ENCODE results near the gene PPFIA3. TPM values are rescaled to one million over a fixed set of nuclear protein-coding genes. Genes with fewer than 3 reads are reported as not detected.

The PPFIA3 gene
- polyA plus RNA-seq, 1 experiment: 0.63 TPM

GRCh38 chr19:49106648-49107135 is 12.7 kb upstream of the PPFIA3 start:
- ChIA-PET POLR2A (interaction anchor here (0.6 kb wide), 1 partner anchor 91 kb away, joined by 3 read pairs; no protein-coding TSS in a partner anchor), CTCF (interaction anchor here (0.9 to 1.9 kb wide), 4 partner anchors 9 to 101 kb away, joined by 3 to 13 read pairs (median 4); no protein-coding TSS in a partner anchor)
- DNase-seq (ENCODE audit: low read depth, low spot score): no peak
- Histone ChIP-seq H3K4me3 (ENCODE audit: low read depth, low read length) (no peak overlapping the region), H3K27me3 (ENCODE audit: control insufficient read depth, insufficient read depth, low read length) (no peaks in the 10 kb centered on the region), H3K9me3 (ENCODE audit: control insufficient read depth, insufficient read depth, low read length) (no peaks in the 10 kb centered on the region), H3K27ac (ENCODE audit: low read depth, low read length) (no peak overlapping the region)
- TF ChIP-seq CTCF (IDR thresholded peaks at IDR 0.05; ENCODE audit: low read depth, low read length): peak; percentile 78

- no peak for TF ChIP-seq CTCF (IDR thresholded peaks at IDR 0.05; ENCODE audit: low read depth, low read length)
- no peak for DNase-seq (ENCODE audit: low read depth, low spot score)
- ChIA-PET CTCF (interaction anchor here (1.0 to 1.4 kb wide), 2 partner anchors 10 to 13 kb away, joined by 4 to 5 read pairs; no protein-coding TSS in a partner anchor), POLR2A (no interaction called here)
- Histone ChIP-seq H3K27ac (ENCODE audit: low read depth, low read length) (no peak overlapping the region), H3K27me3 (ENCODE audit: control insufficient read depth, insufficient read depth, low read length) (no peaks in the 10 kb centered on the region), H3K4me3 (ENCODE audit: low read depth, low read length) (no peak overlapping the region), H3K9me3 (ENCODE audit: control insufficient read depth, insufficient read depth, low read length) (no peaks in the 10 kb centered on the region)
These were observed 11.5 kb upstream of the PPFIA3 start for GRCh38 chr19:49107625-49108459.

- no peak for DNase-seq (ENCODE audit: low read depth, low spot score)
- Histone ChIP-seq H3K27ac (ENCODE audit: low read depth, low read length) (no peak overlapping the region), H3K4me3 (ENCODE audit: low read depth, low read length) (no peak overlapping the region), H3K27me3 (ENCODE audit: control insufficient read depth, insufficient read depth, low read length) (no peaks in the 10 kb centered on the region), H3K9me3 (ENCODE audit: control insufficient read depth, insufficient read depth, low read length) (no peaks in the 10 kb centered on the region)
- TF ChIP-seq CTCF (IDR thresholded peaks at IDR 0.05; ENCODE audit: low read depth, low read length): no peak
- POLR2A ChIA-PET: interaction anchor here (0.6 kb wide), 2 partner anchors 157 to 399 kb away, joined by 3 read pairs; no protein-coding TSS in a partner anchor
- CTCF ChIA-PET: interaction anchor here (0.6 to 1.4 kb wide), 2 partner anchors 12 to 18 kb away, joined by 4 to 5 read pairs; no protein-coding TSS in a partner anchor
These were observed 10.3 kb upstream of the PPFIA3 start for GRCh38 chr19:49109051-49109450.

GRCh38 chr19:49109569-49110233 is 9.6 kb upstream of the PPFIA3 start:
- H3K27me3 ChIP-seq (ENCODE audit: control insufficient read depth, insufficient read depth, low read length): no peaks in the 10 kb centered on the region
- POLR2A ChIA-PET: interaction anchor here (0.6 kb wide), 2 partner anchors 22 to 156 kb away, joined by 3 read pairs; no protein-coding TSS in a partner anchor
- DNase-seq (ENCODE audit: low read depth, low spot score): no peak
- no peaks in the 10 kb centered on the region for H3K9me3 ChIP-seq (ENCODE audit: control insufficient read depth, insufficient read depth, low read length)
- TF ChIP-seq CTCF (IDR thresholded peaks at IDR 0.05; ENCODE audit: low read depth, low read length): no peak
- CTCF ChIA-PET: interaction anchor here (1.4 to 2.3 kb wide), 2 partner anchors 12 kb away, joined by 5 to 11 read pairs; no protein-coding TSS in a partner anchor
- H3K4me3 ChIP-seq (ENCODE audit: low read depth, low read length): no peak overlapping the region
- H3K27ac ChIP-seq (ENCODE audit: low read depth, low read length): no peak overlapping the region
